SK-N-SH (cell line): ENCODE results near the gene SRSF10. TPM values are rescaled to one million over a fixed set of nuclear protein-coding genes. Genes with fewer than 3 reads are reported as not detected.

Experiments used
- CTCF ChIA-PET: fragments of 300-600, 350-600 bp; formaldehyde crosslinking; extraction: SDS; loops from one replicate; lab custom pipeline; 2021; lab: Yijun Ruan, JAX
- POLR2A ChIA-PET: fragments of 350-600 bp; sonication (Branson Sonifier 250); formaldehyde crosslinking; extraction: SDS; loops from one replicate; lab custom pipeline; 2020; ENCODE audit warnings: antibody characterized with exemption, inconsistent platforms; lab: Yijun Ruan, JAX
- DNase-seq: peaks from one replicate; pipeline ENCODE4 v3.0.0; 2012
- H2AFZ ChIP-seq: fragments of 200-600 bp; sonication (generic); 2 replicates; pipeline ENCODE4 v1.8.1; 2016; ENCODE audit warnings: antibody characterized with exemption, mild to moderate bottlenecking, low read depth
- H3F3A ChIP-seq: fragments of 200-600 bp; sonication (generic); replicated peaks from 2 replicates; pipeline ENCODE3; 2016; ENCODE audit warnings: antibody characterized with exemption, mild to moderate bottlenecking; ENCODE audit not compliant: insufficient read depth
- H3K27ac ChIP-seq, 2 experiments: fragments of 200-500 bp in 1 of 2; fragments of 200-600 bp in 1 of 2; sonication (Bioruptor generic) in 1 of 2; sonication (generic), shearing (Covaris generic) in 1 of 2; 2 replicates each; pipeline versions ENCODE4 v1.5.1 to v1.6.1; 2014 to 2016; ENCODE audit warnings: low read depth in 2 of 2, inconsistent platforms in 1 of 2, low read length in 1 of 2, mild to moderate bottlenecking in 1 of 2, mixed read lengths in 1 of 2
- H3K27me3 ChIP-seq: fragments of 200-600 bp; sonication (generic), shearing (Covaris generic); 2 replicates; pipeline ENCODE4 v1.6.1; 2016; ENCODE audit warnings: mixed run types; ENCODE audit not compliant: insufficient read depth
- H3K36me3 ChIP-seq, 2 experiments: fragments of 200-500 bp in 1 of 2; fragments of 200-600 bp in 1 of 2; sonication (Bioruptor generic) in 1 of 2; sonication (generic) in 1 of 2; replicated peaks in 1 of 2; 2 replicates each; pipeline versions ENCODE3 to v1.5.1; 2014 to 2016; ENCODE audit warnings: low read length in 1 of 2, mild to moderate bottlenecking in 1 of 2; ENCODE audit not compliant: insufficient read depth in 2 of 2, control insufficient read depth in 1 of 2
- H3K4me1 ChIP-seq, 2 experiments: fragments of 200-500 bp in 1 of 2; fragments of 200-600 bp in 1 of 2; sonication (Bioruptor generic) in 1 of 2; sonication (generic), shearing (Covaris generic) in 1 of 2; 2 replicates each; pipeline versions ENCODE4 v1.5.1 to v1.6.1; 2014 to 2016; ENCODE audit warnings: low read depth in 1 of 2, low read length in 1 of 2, mixed run types in 1 of 2; ENCODE audit not compliant: insufficient read depth in 2 of 2, control insufficient read depth in 1 of 2
- H3K4me2 ChIP-seq: fragments of 200-600 bp; sonication (generic), shearing (Covaris generic); 2 replicates; pipeline ENCODE4 v1.6.1; 2017; ENCODE audit warnings: mixed run types
- H3K4me3 ChIP-seq, 2 experiments: fragments of 200-500 bp in 1 of 2; fragments of 200-600 bp in 1 of 2; sonication (Bioruptor generic) in 1 of 2; sonication (generic), shearing (Covaris generic) in 1 of 2; 2 replicates each; pipeline versions ENCODE4 v1.5.1 to v1.8.1; 2014 to 2016; ENCODE audit warnings: low read depth in 2 of 2, inconsistent platforms in 1 of 2, low read length in 1 of 2, mild to moderate bottlenecking in 1 of 2, mixed read lengths in 1 of 2, moderate library complexity in 1 of 2
- H3K79me2 ChIP-seq: fragments of 200-600 bp; sonication (generic); 2 replicates; pipeline ENCODE4 v1.8.1; 2017; ENCODE audit warnings: mild to moderate bottlenecking; ENCODE audit not compliant: insufficient read depth
- H3K9ac ChIP-seq: fragments of 200-600 bp; sonication (generic); 2 replicates; pipeline ENCODE4 v1.6.1; 2017; ENCODE audit warnings: mixed run types
- H3K9me2 ChIP-seq: fragments of 200-600 bp; sonication (generic); 2 replicates; pipeline ENCODE4 v1.6.1; 2017; ENCODE audit warnings: mixed run types
- H3K9me3 ChIP-seq: fragments of 200-600 bp; sonication (generic); 2 replicates; pipeline ENCODE4 v1.6.1; 2017; ENCODE audit warnings: mixed run types, mild to moderate bottlenecking, moderate library complexity
- H4K20me1 ChIP-seq: fragments of 200-600 bp; sonication (generic); 2 replicates; pipeline ENCODE4 v1.6.1; 2017; ENCODE audit warnings: mild to moderate bottlenecking, mixed run types; ENCODE audit not compliant: insufficient read depth
- ELF1 ChIP-seq: IDR thresholded peaks from 2 replicates; pipeline ENCODE4 v1.4.0; 2012
- EZH2phosphoT487 ChIP-seq: fragments of 200-600 bp; sonication (generic); IDR thresholded peaks from 2 replicates; pipeline ENCODE4 v1.6.1; 2017; ENCODE audit warnings: low read depth, mixed run types, mild to moderate bottlenecking, antibody characterized with exemption, moderate library complexity, borderline replicate concordance
- FOSL2 ChIP-seq: IDR thresholded peaks from 2 replicates; pipeline ENCODE4 v1.4.0; 2012; ENCODE audit warnings: low read depth, mild to moderate bottlenecking, moderate library complexity, borderline replicate concordance
- FOXJ3 ChIP-seq: sonication (generic); formaldehyde crosslinking; IDR thresholded peaks from 2 replicates; pipeline ENCODE4 v1.5.1; 2020; ENCODE audit warnings: mild to moderate bottlenecking, missing genetic modification reagents
- FOXM1 ChIP-seq: IDR thresholded peaks from 2 replicates; pipeline ENCODE4 v1.4.0; 2012; ENCODE audit warnings: low read depth, mild to moderate bottlenecking
- GABPA ChIP-seq: IDR thresholded peaks from 2 replicates; pipeline ENCODE4 v1.4.0; 2012; ENCODE audit warnings: low read depth, mild to moderate bottlenecking
- GATA2 ChIP-seq: sonication (generic); formaldehyde crosslinking; IDR thresholded peaks from 2 replicates; pipeline ENCODE4 v1.5.0; 2020; ENCODE audit warnings: mild to moderate bottlenecking, missing genetic modification reagents
- IRF3 ChIP-seq: fragments of 150-350 bp; IDR thresholded peaks from 2 replicates; pipeline ENCODE4 v1.6.1; 2016; ENCODE audit warnings: mild to moderate bottlenecking, low read depth, low read length
- MAX ChIP-seq: IDR thresholded peaks from 2 replicates; pipeline ENCODE4 v1.4.0; 2012; ENCODE audit warnings: low read depth
- NFIC ChIP-seq: IDR thresholded peaks from 2 replicates; pipeline ENCODE4 v1.4.0; 2012; ENCODE audit warnings: borderline replicate concordance
- PBX3 ChIP-seq: IDR thresholded peaks from 2 replicates; pipeline ENCODE4; 2012
- RFX5 ChIP-seq: IDR thresholded peaks from 2 replicates; pipeline ENCODE4 v1.6.1; 2012; ENCODE audit warnings: mild to moderate bottlenecking, improper control_type of control experiment, low read length
- RXRA ChIP-seq: IDR thresholded peaks from 2 replicates; pipeline ENCODE4 v1.4.0; 2012; ENCODE audit warnings: low read depth, mild to moderate bottlenecking, borderline replicate concordance
- SIN3A ChIP-seq: IDR thresholded peaks from 2 replicates; pipeline ENCODE4 v1.6.1; 2012; ENCODE audit warnings: low read depth, mild to moderate bottlenecking, low read length, moderate library complexity, borderline replicate concordance
- TEAD4 ChIP-seq: IDR thresholded peaks from 2 replicates; pipeline ENCODE4 v1.4.0; 2012; ENCODE audit warnings: mild to moderate bottlenecking, borderline replicate concordance; ENCODE audit not compliant: insufficient read depth
- USF1 ChIP-seq: IDR thresholded peaks from 2 replicates; pipeline ENCODE4 v1.4.0; 2012; ENCODE audit warnings: low read depth, borderline replicate concordance
- WGBS: methylation state at CpG from one replicate; pipeline ENCODE4 v1.1.6; 2017; ENCODE audit warnings: low lambda C conversion rate; 5-methylcytosine and 5-hydroxymethylcytosine counted together
- polyA plus RNA-seq, 3 experiments: library from polyadenylated mRNA; depleted of rRNA; stranded (reverse); fragments of >200 nt; gene quantifications; 2 replicates each; pipeline ENCODE4 v1.2.3, GENCODE V29; 2012
- TF ChIP-seq, protein P1 (sequence below): IDR thresholded peaks from 2 replicates; pipeline ENCODE4 v1.4.0; 2012; ENCODE audit warnings: low read depth, borderline replicate concordance
- TF ChIP-seq, protein P2 (sequence below): IDR thresholded peaks from 2 replicates; pipeline ENCODE4 v1.6.1; 2012; ENCODE audit warnings: mild to moderate bottlenecking, low read depth, low read length, moderate library complexity
- TF ChIP-seq, protein P3 (sequence below): fragments of 200-600 bp; sonication (generic); IDR thresholded peaks from 2 replicates; pipeline ENCODE4 v1.6.1; 2017; ENCODE audit warnings: antibody characterized with exemption, mild to moderate bottlenecking, moderate library complexity

SRSF10 gene
- polyA plus RNA-seq, 1 of the 3 experiments (the other 2 are of a cell fraction) = 79.8 TPM

DNA sequence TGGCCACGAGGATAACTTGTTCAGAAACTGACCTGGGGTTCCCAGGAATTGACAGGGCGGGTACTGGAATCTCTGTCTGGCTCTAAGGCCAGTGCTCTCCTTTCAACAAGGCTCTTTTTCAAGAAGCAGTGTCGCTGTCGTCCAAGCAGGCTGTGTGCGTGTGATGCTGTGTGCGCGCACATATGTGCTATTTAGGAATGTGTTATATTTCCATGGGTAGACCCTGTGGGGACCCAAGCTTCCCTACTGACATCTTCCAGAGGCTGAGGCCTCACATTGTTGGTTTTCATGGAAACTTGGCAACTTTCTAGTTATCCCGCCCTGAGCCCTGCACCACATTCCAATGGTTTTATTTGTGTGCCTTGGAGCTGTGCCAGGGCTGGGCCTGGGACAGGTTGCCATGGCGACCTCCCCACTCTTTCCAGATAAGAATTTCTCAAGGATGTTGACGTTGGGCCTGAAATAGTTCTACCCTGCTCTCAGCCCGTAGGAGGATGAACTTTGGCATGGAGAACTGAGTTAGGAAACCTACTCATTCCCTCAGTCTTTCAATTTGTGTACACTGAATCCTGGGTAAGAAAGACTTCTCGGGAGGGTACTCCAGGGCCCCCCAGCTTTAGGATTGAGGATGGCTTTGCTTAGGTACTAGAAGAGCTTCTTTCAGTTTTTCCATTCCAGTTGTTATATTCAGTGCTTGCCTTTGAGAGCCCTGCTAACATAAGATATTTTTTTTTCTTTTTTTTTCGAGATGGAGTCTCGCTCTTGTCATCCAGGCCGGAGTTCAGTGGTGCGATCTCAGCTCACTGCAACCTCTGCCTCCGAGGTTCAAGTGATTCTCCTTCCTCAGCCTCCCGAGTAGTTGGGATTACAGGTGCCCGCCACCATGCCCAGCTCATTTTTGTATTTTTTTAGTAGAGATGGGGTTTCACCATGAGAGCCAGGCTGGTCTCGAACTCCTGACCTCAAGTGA, 38.8 kb upstream of the SRSF10 start:
- Histone ChIP-seq H3K4me1 (peaks cover 12 to 50% of the 10 kb centered on the region in 2 experiments; a peak in 3 of 4 replicates), H2AFZ (peak overlapping the region; percentile 60; the same call in 1 of the 2 replicates), H3K9ac (peak overlapping the region; percentile 73), H3K36me3 (no peaks in the 10 kb centered on the region), H3K79me2 (peaks cover 3% of the 10 kb centered on the region; the same call in 1 of the 2 replicates), H3K9me2 (no peaks in the 10 kb centered on the region), H3K4me3 (no peak overlapping the region), H3K27me3 (no peaks in the 10 kb centered on the region), H4K20me1 (no peaks in the 10 kb centered on the region), H3K4me2 (peak overlapping the region; percentile 54), H3F3A (peaks cover 32% of the 10 kb centered on the region), H3K9me3 (no peaks in the 10 kb centered on the region), H3K27ac (peak overlapping the region; percentile 73 to 99; a peak in 3 of 4 replicates)
- ChIA-PET CTCF (no interaction called here), POLR2A (no interaction called here)
- WGBS = 53% methylated on average over 15 of the region's 20 CpGs
- DNase-seq = peak; percentile 33
- TF ChIP-seq, protein P1, sequence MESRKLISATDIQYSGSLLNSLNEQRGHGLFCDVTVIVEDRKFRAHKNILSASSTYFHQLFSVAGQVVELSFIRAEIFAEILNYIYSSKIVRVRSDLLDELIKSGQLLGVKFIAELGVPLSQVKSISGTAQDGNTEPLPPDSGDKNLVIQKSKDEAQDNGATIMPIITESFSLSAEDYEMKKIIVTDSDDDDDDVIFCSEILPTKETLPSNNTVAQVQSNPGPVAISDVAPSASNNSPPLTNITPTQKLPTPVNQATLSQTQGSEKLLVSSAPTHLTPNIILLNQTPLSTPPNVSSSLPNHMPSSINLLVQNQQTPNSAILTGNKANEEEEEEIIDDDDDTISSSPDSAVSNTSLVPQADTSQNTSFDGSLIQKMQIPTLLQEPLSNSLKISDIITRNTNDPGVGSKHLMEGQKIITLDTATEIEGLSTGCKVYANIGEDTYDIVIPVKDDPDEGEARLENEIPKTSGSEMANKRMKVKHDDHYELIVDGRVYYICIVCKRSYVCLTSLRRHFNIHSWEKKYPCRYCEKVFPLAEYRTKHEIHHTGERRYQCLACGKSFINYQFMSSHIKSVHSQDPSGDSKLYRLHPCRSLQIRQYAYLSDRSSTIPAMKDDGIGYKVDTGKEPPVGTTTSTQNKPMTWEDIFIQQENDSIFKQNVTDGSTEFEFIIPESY = peak; percentile 58; the same call in 1 of the 2 replicates
- TF ChIP-seq FOSL2 = peak; percentile 45; the same call in 1 of the 2 replicates
- TF ChIP-seq GATA2 = no peak
- TF ChIP-seq TEAD4 = peak; percentile 76; the same call in 1 of the 2 replicates
- no peak for TF ChIP-seq USF1
- TF ChIP-seq SIN3A = 0 out of 2 replicates have a peak, but pooled peaks have one; percentile 50
- no peak for TF ChIP-seq RFX5
- no peak for TF ChIP-seq FOXM1
- TF ChIP-seq EZH2phosphoT487 = no peak
- TF ChIP-seq NFIC = peak; percentile 99
- no peak for TF ChIP-seq GABPA
- TF ChIP-seq, protein P2, sequence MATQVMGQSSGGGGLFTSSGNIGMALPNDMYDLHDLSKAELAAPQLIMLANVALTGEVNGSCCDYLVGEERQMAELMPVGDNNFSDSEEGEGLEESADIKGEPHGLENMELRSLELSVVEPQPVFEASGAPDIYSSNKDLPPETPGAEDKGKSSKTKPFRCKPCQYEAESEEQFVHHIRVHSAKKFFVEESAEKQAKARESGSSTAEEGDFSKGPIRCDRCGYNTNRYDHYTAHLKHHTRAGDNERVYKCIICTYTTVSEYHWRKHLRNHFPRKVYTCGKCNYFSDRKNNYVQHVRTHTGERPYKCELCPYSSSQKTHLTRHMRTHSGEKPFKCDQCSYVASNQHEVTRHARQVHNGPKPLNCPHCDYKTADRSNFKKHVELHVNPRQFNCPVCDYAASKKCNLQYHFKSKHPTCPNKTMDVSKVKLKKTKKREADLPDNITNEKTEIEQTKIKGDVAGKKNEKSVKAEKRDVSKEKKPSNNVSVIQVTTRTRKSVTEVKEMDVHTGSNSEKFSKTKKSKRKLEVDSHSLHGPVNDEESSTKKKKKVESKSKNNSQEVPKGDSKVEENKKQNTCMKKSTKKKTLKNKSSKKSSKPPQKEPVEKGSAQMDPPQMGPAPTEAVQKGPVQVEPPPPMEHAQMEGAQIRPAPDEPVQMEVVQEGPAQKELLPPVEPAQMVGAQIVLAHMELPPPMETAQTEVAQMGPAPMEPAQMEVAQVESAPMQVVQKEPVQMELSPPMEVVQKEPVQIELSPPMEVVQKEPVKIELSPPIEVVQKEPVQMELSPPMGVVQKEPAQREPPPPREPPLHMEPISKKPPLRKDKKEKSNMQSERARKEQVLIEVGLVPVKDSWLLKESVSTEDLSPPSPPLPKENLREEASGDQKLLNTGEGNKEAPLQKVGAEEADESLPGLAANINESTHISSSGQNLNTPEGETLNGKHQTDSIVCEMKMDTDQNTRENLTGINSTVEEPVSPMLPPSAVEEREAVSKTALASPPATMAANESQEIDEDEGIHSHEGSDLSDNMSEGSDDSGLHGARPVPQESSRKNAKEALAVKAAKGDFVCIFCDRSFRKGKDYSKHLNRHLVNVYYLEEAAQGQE = peak; percentile 39; the same call in 1 of the 2 replicates
- no peak for TF ChIP-seq FOXJ3 (CRISPR knock-in tag)
- TF ChIP-seq, protein P3, sequence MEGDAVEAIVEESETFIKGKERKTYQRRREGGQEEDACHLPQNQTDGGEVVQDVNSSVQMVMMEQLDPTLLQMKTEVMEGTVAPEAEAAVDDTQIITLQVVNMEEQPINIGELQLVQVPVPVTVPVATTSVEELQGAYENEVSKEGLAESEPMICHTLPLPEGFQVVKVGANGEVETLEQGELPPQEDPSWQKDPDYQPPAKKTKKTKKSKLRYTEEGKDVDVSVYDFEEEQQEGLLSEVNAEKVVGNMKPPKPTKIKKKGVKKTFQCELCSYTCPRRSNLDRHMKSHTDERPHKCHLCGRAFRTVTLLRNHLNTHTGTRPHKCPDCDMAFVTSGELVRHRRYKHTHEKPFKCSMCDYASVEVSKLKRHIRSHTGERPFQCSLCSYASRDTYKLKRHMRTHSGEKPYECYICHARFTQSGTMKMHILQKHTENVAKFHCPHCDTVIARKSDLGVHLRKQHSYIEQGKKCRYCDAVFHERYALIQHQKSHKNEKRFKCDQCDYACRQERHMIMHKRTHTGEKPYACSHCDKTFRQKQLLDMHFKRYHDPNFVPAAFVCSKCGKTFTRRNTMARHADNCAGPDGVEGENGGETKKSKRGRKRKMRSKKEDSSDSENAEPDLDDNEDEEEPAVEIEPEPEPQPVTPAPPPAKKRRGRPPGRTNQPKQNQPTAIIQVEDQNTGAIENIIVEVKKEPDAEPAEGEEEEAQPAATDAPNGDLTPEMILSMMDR = no peak
- TF ChIP-seq RXRA = peak; percentile 67; the same call in 1 of the 2 replicates
- TF ChIP-seq ELF1 = no peak
- peak; percentile 69; the same call in 1 of the 2 replicates for TF ChIP-seq MAX
- TF ChIP-seq PBX3 = peak; percentile 69
- TF ChIP-seq IRF3 = no peak
